Activated CD4-positive, alpha-beta memory T cell treated with anti-CD3 and anti-CD28 coated beads, Interleukin-2, amount 10 ng/mL, durations not matched to agents 7 days and 5 days (primary cell): ENCODE measurements around the gene KLRC4. TPM values are rescaled to one million over a fixed set of nuclear protein-coding genes. Genes with fewer than 3 reads are reported as not detected.
"Not testable (repeated sequence)": the region's sequence is repeated elsewhere in the genome, so short reads cannot be mapped to it uniquely, and the experiment has no call there.

Experiments
- CTCF ChIA-PET: fragments of 350-600 bp; sonication (Branson Sonifier 250); formaldehyde crosslinking; loops from one replicate; lab custom pipeline; 2021; ENCODE audit warnings: antibody characterized with exemption, inconsistent platforms; lab: Charles Lee
- POLR2A ChIA-PET: fragments of 350-600 bp; sonication (Branson Sonifier 250); formaldehyde crosslinking; loops from one replicate; lab custom pipeline; 2021; ENCODE audit warnings: antibody characterized with exemption; lab: Charles Lee
- DNase-seq: peaks from one replicate; pipeline ENCODE4 v3.0.0-alpha.2; 2020
- H3K27ac Mint-ChIP-seq: one replicate; pipeline ENCODE4 v1.8.0; 2021; ENCODE audit warnings: mild to moderate bottlenecking, mixed read lengths
- H3K27me3 Mint-ChIP-seq: one replicate; pipeline ENCODE4 v1.8.0; 2021; ENCODE audit warnings: mixed read lengths
- H3K36me3 Mint-ChIP-seq: one replicate; pipeline ENCODE4 v1.8.0; 2021; ENCODE audit warnings: low read depth, mixed read lengths
- H3K4me1 Mint-ChIP-seq: one replicate; pipeline ENCODE4 v1.8.0; 2021; ENCODE audit warnings: mixed read lengths
- H3K4me3 Mint-ChIP-seq: one replicate; pipeline ENCODE4 v1.8.0; 2021; ENCODE audit warnings: mild to moderate bottlenecking, mixed read lengths
- H3K9me3 Mint-ChIP-seq: one replicate; pipeline ENCODE4 v1.8.0; 2021; ENCODE audit warnings: mixed read lengths
- total RNA-seq, 2 experiments: library from RNA; stranded (reverse); gene quantifications; one replicate each; pipeline ENCODE4 v1.2.3, GENCODE V29; 2021

Gene KLRC4
- total RNA-seq, 2 experiments from 2014 or later: not detected

DNA sequence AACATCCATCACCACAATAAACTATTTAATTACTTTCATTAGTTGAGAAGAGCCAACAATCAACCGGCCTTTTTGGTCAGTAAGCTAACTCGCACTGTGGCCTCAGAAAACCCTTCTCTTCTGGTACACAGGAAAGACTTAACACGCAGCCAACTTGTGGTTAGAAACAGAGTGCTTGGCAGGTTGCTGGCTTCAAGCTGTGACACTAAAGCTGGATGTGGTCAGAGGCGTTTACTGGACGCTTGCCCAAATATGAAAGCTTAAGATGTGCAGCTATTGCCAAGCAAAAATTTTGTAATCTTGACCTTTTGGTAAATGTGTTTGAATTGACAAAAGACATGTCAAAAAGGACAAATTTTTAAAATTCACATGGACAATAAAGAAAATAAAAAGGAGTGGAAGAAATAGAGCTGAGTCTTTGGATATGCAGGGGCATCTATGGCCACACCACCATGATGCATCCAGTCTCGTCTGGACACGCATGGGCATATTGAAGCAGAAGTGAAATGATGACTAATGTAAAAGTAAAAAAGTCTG lies 17.1 kb downstream of the KLRC4 start:
- no peaks in the 10 kb centered on the region for H3K36me3 Mint-ChIP-seq
- ChIA-PET CTCF (no interaction called here), POLR2A (no interaction called here)
- no peaks in the 10 kb centered on the region for H3K4me1 Mint-ChIP-seq
- H3K27me3 Mint-ChIP-seq: peaks cover 15% of the 10 kb centered on the region
- H3K27ac Mint-ChIP-seq: no peak overlapping the region
- DNase-seq: no peak
- H3K9me3 Mint-ChIP-seq: no peaks in the 10 kb centered on the region
- H3K4me3 Mint-ChIP-seq: no peak overlapping the region

DNA sequence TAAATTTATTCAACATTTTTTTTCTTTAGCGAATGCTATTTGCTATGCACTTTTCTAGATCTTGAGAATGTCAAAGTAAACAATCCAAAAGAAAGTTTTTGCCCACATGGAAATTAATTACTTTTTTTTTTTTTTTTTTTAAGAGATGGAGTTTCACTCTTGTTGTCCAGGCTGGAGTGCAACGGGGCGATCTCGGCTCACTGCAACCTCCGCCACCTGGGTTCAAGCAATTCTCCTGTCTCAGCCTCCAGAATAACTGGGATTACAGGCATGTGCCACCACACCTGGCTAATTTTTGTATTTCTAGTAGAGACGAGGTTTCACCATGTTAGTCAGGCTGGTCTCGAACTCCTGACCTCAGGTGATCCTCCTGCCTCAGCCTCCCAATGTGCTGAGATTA lies 18.6 kb downstream of the KLRC4 start:
- CTCF ChIA-PET, H3K27ac Mint-ChIP-seq, H3K4me1 Mint-ChIP-seq, POLR2A ChIA-PET, H3K4me3 Mint-ChIP-seq, DNase-seq, H3K36me3 Mint-ChIP-seq, H3K9me3 Mint-ChIP-seq: not testable (repeated sequence)
- peaks cover 15% of the 10 kb centered on the region for H3K27me3 Mint-ChIP-seq

DNA sequence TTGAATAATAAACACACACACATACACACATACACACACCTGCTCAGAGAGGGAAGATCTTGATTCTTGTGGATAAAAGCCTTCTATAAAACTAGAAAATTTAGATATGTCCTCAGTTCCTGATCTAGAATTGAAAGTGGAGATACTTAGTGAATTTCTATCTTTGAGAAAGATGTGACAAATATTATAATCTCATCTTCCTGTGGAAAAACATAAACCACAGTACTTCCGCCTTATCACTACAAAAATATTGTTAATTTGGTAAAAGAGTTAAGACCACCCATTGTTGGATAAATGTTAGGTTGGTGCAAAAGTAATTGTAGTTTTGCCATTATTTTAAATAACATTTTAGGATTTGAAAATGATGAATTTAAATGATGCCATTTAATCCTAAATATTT lies 19.7 kb downstream of the KLRC4 start, which contains the start of gene KLRK1:
TSS of gene KLRK1 (minus strand) at position 138 of the 400 bp plus-strand sequence. CDS start 1,231 bp downstream, outside the sequence.
- no peaks in the 10 kb centered on the region for H3K9me3 Mint-ChIP-seq
- H3K27me3 Mint-ChIP-seq: peaks cover 19% of the 10 kb centered on the region
- ChIA-PET POLR2A (no interaction called here), CTCF (interaction anchor here (1.0 kb wide), 1 partner anchor 238 kb away, joined by 4 read pairs; no protein-coding TSS in a partner anchor)
- no peak within 1 kb of the TSS for H3K4me3 Mint-ChIP-seq
- no peaks in the 10 kb centered on the region for H3K36me3 Mint-ChIP-seq
- no peak within 1 kb of the TSS for H3K27ac Mint-ChIP-seq
- no peaks in the 10 kb centered on the region for H3K4me1 Mint-ChIP-seq
- no peak for DNase-seq

DNA sequence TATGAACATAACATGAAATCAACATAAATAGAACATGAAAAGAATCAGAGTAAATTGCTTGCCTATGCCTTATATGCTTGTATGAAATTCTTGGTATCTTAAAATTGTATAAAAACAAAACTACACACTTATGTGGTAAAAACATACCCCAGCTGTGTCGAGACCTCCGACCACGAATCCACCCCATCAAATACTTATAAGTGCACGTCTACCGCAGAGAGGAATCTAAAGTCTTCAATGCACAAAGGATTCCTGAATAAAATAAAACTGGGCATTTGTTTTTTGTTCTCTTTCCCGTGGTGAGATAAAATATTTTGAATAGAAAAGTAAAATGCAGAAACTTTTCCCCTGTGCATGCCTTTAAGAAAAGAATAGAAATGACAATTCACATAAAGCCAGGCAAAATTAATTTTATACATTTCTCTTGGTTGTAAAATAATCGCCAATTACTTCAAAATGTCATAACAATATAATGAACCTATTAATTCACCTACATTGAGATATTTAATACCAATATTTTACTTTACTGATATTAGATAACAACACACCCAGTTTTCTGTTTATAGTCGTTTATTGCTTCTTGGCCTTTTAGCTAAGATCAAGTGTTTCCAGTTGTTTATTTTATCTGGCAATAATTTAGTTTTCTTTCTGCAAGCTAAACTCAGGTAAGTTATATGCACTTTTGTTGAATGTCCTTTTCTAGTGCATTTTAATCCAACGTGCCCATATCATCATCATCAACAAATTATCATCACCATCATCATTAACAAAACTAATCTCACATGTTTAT lies 20.7 kb downstream of the KLRC4 start:
- CTCF ChIA-PET: interaction anchor here (1.0 kb wide), 1 partner anchor 237 kb away, joined by 4 read pairs; no protein-coding TSS in a partner anchor
- Mint-ChIP-seq H3K4me1 (no peaks in the 10 kb centered on the region), H3K4me3 (no peak overlapping the region), H3K27me3 (peaks cover 24% of the 10 kb centered on the region), H3K9me3 (no peaks in the 10 kb centered on the region), H3K27ac (no peak overlapping the region), H3K36me3 (no peaks in the 10 kb centered on the region)
- no peak for DNase-seq
- POLR2A ChIA-PET: no interaction called here

DNA sequence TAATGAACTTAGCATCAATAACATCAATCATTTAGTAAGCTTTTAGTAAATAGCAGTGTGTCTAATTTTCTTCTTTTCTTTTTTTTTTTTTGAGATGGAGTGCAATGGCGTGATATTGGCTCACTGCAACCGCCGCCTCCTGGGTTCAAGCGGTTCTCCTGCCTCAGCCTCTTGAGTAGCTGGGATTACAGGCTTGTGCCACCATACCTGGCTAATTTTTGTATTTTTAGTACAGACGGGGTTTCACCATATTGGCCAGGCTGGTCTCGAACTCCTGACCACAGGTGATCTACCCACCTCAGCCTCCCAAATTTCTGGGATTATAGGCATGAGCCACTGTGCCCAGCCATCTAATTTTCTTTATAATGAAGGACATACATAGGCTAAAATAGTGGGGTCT lies 22.1 kb downstream of the KLRC4 start:
- H3K4me3 Mint-ChIP-seq, H3K27ac Mint-ChIP-seq, CTCF ChIA-PET, H3K4me1 Mint-ChIP-seq, H3K36me3 Mint-ChIP-seq, H3K9me3 Mint-ChIP-seq, DNase-seq, POLR2A ChIA-PET: not testable (repeated sequence)
- peaks cover 25% of the 10 kb centered on the region for H3K27me3 Mint-ChIP-seq

DNA sequence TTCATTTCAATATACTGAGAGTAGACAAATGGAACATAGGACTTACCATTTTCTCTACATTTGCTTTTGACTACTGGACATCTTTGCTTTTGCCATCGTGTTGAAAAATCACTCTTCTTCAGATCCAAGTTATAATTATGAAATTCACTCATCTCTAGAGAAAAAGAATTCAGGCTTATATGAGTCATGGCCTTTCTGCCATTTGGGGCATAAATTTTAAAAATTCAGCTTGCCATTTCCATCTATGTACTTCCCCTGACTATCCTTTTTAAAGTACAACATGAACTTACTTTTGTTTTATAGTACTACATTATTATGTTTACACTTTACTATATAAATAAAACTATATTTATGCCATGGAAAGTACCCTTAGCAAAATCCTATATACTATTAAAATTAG lies 22.7 kb downstream of the KLRC4 start:
- Mint-ChIP-seq H3K27me3 (peaks cover 25% of the 10 kb centered on the region), H3K9me3 (no peaks in the 10 kb centered on the region), H3K4me1 (no peaks in the 10 kb centered on the region), H3K27ac (no peak overlapping the region), H3K4me3 (no peak overlapping the region), H3K36me3 (no peaks in the 10 kb centered on the region)
- ChIA-PET CTCF (interaction anchor here (0.6 kb wide), 1 partner anchor 211 kb away, joined by 3 read pairs; no protein-coding TSS in a partner anchor), POLR2A (no interaction called here)
- no peak for DNase-seq

DNA sequence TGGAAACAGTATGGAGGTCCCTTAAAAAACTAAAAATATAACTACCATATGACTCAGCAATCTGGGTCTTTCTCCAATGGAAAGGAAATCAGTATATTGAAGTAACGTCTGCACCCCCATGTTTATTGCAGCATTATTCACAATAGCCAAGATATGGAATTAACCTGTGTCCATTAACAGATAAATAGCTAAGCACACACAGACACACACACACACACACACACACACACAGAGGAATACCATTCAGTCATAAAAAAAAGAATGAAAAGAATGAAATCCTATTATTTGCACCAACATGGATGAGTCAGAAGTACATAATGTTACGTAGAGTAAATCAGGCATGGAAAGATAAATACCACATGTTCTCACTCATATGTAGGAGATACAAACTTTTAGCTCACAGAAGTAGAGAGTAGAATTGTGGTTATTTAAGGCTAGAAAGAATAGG lies 24.4 kb downstream of the KLRC4 start:
- no peaks in the 10 kb centered on the region for H3K4me1 Mint-ChIP-seq
- H3K27me3 Mint-ChIP-seq: peaks cover 26% of the 10 kb centered on the region
- no peak for DNase-seq
- H3K4me3 Mint-ChIP-seq: no peak overlapping the region
- ChIA-PET POLR2A (no interaction called here), CTCF (no interaction called here)
- H3K36me3 Mint-ChIP-seq: no peaks in the 10 kb centered on the region
- H3K27ac Mint-ChIP-seq: no peak overlapping the region
- no peaks in the 10 kb centered on the region for H3K9me3 Mint-ChIP-seq

DNA sequence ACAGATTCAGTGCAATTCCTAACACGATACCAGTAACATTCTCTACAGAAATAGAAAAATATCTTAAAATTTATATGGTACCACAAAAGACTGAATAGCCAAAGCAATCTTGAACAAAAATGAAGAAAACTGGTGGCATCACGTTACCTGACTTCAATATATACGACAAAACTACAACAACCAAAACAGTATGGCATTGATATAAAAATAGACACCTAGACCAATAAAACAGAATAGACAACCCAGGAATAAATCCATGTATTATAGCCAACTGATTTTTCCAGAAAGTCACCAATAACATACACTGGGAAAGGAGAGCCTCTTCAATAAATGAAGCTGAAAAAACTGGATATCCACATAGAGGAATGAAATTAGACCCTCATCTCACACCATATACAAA lies 25.4 kb downstream of the KLRC4 start:
- no peaks in the 10 kb centered on the region for H3K9me3 Mint-ChIP-seq
- ChIA-PET POLR2A (no interaction called here), CTCF (no interaction called here)
- no peaks in the 10 kb centered on the region for H3K4me1 Mint-ChIP-seq
- DNase-seq: no peak
- H3K27me3 Mint-ChIP-seq: peaks cover 24% of the 10 kb centered on the region
- H3K36me3 Mint-ChIP-seq: no peaks in the 10 kb centered on the region
- no peak overlapping the region for H3K4me3 Mint-ChIP-seq
- no peak overlapping the region for H3K27ac Mint-ChIP-seq

DNA sequence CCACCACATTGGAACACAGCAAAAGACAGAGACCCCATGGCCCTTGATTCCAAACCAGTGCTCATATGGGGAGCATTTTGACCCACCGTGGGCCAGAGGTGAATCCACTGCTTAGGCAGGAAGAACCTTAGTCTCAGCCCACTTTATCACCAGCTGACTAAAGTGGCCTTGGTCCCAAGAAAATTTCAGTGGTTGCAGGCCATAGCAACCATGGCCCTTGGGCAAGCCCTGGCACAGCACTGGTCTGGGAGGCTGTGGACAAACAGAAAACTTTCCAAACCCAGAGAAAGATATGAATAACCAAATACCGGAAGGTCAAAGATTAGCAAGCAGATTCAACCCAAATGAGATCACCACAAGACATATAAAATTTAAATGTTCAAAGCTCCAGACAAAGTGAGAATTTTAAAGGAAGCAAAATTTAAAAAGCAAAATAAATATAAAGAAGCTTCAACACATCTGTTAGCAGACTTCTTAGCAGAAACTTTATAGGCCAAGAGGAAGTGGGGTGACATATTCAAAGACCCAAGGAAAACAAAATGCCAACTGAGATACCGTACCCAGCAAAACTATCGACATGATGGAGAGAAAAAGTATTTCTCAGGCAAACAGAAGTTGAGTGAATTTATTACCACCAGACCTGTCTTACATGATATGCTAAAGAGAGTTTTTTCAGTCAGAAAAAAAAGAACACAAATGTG lies 27.5 kb downstream of the KLRC4 start:
- Mint-ChIP-seq H3K27ac (no peak overlapping the region), H3K4me3 (no peak overlapping the region), H3K36me3 (no peaks in the 10 kb centered on the region), H3K27me3 (peaks cover 20% of the 10 kb centered on the region), H3K9me3 (no peaks in the 10 kb centered on the region), H3K4me1 (no peaks in the 10 kb centered on the region)
- CTCF ChIA-PET: no interaction called here
- POLR2A ChIA-PET: no interaction called here
- DNase-seq: no peak

DNA sequence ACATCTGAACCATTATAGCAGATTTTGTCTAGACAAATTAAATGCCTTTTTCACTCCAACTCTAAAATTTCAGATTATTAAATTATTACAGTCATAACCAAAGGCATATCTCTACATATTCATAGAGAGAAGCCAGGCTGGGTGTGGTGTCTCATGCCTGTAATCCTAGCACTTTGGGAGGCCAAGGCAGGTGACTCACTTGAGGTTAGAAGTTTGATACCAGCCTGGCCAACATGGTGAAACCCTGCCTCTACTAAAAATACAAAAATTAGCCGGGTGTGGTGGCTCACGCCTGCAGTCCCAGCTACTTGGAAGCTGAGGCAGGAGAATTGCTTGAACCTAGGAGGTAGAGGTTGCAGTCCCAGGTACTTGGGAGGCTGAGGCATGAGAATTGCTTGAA lies 30.8 kb downstream of the KLRC4 start:
- H3K27ac Mint-ChIP-seq, H3K4me3 Mint-ChIP-seq, CTCF ChIA-PET, H3K36me3 Mint-ChIP-seq, H3K4me1 Mint-ChIP-seq, POLR2A ChIA-PET, DNase-seq, H3K9me3 Mint-ChIP-seq: not testable (repeated sequence)
- H3K27me3 Mint-ChIP-seq: peaks cover 17% of the 10 kb centered on the region

DNA sequence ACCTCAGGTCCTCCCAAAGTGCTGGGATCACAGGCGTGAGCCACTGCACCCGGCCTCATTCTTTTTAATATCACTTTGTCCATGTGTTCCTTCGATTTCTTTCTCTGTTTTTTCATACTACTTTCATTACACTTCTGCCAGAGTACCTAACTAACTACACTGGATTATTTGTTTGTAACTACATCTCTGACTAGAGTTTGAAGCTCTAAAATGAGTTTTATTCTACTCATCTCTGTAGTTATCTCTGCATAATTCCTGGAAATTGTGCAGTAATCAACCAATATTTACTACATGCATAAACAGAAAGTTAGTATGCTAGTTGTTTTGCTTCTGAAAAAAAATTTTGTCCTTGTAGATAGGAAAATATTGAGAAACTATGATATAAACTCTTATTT lies 34.9 kb downstream of the KLRC4 start:
- POLR2A ChIA-PET: no interaction called here
- no peak for DNase-seq
- H3K4me1 Mint-ChIP-seq: peaks cover 7% of the 10 kb centered on the region
- H3K4me3 Mint-ChIP-seq: no peak overlapping the region
- H3K9me3 Mint-ChIP-seq: no peaks in the 10 kb centered on the region
- H3K27ac Mint-ChIP-seq: no peak overlapping the region
- peaks cover 14% of the 10 kb centered on the region for H3K27me3 Mint-ChIP-seq
- CTCF ChIA-PET: no interaction called here
- H3K36me3 Mint-ChIP-seq: no peaks in the 10 kb centered on the region

DNA sequence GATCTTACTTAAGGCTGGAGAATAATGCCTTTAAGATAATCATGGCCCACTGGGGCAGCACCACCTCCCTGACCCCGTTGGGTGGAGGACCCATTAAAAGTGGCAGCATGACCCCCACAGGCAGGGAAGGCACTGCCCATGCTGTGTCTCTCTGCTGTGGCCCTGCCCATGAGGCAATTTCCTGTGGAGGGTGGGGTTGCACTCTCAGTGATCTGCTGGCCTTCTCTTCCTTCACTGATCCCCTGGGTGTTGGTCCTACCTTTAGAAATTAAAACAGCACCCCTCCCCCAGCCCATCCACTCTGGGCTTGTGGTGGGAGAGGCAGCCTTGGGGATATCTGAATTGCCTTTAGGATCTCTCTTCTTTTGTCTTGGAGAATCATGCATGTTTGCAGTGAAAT lies 37.0 kb downstream of the KLRC4 start:
- no peak for DNase-seq
- H3K4me1 Mint-ChIP-seq: peaks cover 7% of the 10 kb centered on the region

DNA sequence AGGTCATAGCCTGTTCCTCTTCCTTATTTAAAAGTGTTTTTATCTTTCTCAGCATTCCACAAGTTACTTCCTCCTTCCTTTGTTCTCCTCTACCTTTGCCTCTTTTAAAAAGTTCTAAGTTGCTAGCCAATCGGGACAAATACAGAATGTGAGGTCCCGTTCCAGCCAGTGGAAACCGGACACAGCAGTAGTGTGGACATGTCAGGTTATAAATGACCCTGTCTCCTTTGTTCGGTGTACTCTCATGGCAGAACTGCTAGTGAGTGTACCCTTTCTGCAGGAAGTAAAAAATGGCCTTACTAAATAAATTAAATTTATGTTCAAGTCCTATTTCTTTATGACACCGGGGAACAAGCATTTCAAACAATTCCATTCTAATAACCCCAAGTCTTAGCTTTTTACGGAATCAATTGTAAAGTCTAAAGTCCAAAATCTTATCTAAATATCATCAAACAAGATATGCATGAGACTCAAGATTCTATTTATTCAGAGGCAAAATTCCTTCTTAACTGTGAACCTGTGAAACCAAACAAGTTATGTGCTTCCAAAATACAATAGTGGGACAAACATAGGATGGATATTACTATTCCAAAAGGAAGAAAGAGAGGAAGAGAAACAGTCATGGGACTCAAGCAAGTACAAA lies 37.5 kb downstream of the KLRC4 start:
- H3K4me1 Mint-ChIP-seq, H3K36me3 Mint-ChIP-seq, CTCF ChIA-PET, H3K4me3 Mint-ChIP-seq, DNase-seq, H3K9me3 Mint-ChIP-seq, POLR2A ChIA-PET, H3K27ac Mint-ChIP-seq: not testable (repeated sequence)
- peaks cover 26% of the 10 kb centered on the region for H3K27me3 Mint-ChIP-seq

More for the DNA sequence above, 37.0 kb downstream of the KLRC4 start:
- ChIA-PET POLR2A (no interaction called here), CTCF (no interaction called here)
- Mint-ChIP-seq H3K27me3 (peaks cover 24% of the 10 kb centered on the region), H3K4me3 (no peak overlapping the region), H3K9me3 (peaks cover 5% of the 10 kb centered on the region), H3K27ac (no peak overlapping the region), H3K36me3 (peaks cover 6% of the 10 kb centered on the region)
